Measurements from ENCODE around the gene KRT5.

Gene KRT5

DNA sequence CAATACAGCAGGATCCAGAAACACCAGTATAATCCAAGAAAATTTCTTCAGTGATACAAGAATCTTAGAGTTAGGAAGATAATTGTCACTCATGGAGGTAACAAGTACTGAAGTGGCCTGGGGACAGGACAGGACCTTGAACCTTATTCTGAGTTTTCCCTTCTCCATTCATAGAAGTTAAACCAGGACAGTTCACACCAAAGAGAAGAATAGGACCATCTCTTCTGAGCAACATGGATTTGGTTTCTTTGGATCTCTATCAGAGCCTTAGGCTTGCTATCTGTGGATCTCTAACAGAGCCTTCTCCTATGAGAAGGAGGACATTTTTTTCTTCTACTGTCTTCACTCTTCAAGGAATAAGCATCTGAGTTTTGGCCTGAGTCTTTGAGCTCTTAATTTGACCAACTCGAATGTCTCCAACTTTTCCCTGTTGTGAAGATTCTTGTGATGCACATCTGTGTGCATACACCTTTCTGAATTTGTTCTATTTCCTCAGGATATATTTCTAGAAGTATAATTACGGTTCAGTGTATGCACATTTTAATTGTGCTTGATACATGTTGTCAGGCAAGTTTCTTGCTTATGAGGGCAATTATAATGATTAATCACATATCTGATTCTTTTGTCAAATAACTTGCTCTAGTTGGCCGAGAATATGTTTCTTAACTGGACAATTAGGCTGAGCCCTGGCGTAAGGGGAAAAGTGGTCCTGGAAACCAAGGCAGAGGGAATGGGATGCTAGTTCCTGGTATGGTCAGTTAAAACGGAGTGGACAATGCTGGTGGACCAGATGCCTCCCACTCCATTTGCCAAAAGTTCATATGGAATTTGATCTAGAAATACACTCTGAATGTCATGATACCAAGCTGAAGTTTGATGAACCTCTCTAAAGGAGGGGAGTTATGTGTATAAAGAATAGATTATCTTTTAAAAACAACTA is 33.8 kb downstream of the KRT5 start:
- Histone ChIP-seq H3K9me3 (ENCODE audit: control insufficient read depth in 2 of 2, low read length in 2 of 2) (no peaks in the 10 kb centered on the region), H3K9ac (ENCODE audit: low read depth in 1 of 2, low read length in 2 of 2) (no peak overlapping the region), H3K27me3 (ENCODE audit: control insufficient read depth in 2 of 2, insufficient read depth in 2 of 2, low read length in 2 of 2) (no peaks in the 10 kb centered on the region), H3K4me1 (ENCODE audit: control insufficient read depth in 2 of 2, insufficient read depth in 2 of 2, low read length in 2 of 2) (no peaks in the 10 kb centered on the region), H3K27ac (ENCODE audit: low read depth in 2 of 2, low read length in 2 of 2) (no peak overlapping the region), H3K36me3 (ENCODE audit: control insufficient read depth in 2 of 2, insufficient read depth in 2 of 2, low read length in 2 of 2) (no peaks in the 10 kb centered on the region), H3K4me3 (ENCODE audit: low read length in 2 of 2) (no peak overlapping the region)

GRCh38 chr12:52480073-52480472 is 40.1 kb downstream of the KRT5 start:
- Histone ChIP-seq H3K4me1 (ENCODE audit: control insufficient read depth in 2 of 2, insufficient read depth in 2 of 2, low read length in 2 of 2) (no peaks in the 10 kb centered on the region), H3K4me3 (ENCODE audit: low read length in 2 of 2) (no peak overlapping the region), H3K9ac (ENCODE audit: low read depth in 1 of 2, low read length in 2 of 2) (no peak overlapping the region), H3K27me3 (ENCODE audit: control insufficient read depth in 2 of 2, insufficient read depth in 2 of 2, low read length in 2 of 2) (no peaks in the 10 kb centered on the region), H3K9me3 (ENCODE audit: control insufficient read depth in 2 of 2, low read length in 2 of 2) (no peaks in the 10 kb centered on the region), H3K27ac (ENCODE audit: low read depth in 2 of 2, low read length in 2 of 2) (no peak overlapping the region), H3K36me3 (ENCODE audit: control insufficient read depth in 2 of 2, insufficient read depth in 2 of 2, low read length in 2 of 2) (no peaks in the 10 kb centered on the region)

GRCh38 chr12:52477651-52478050 is 42.5 kb downstream of the KRT5 start:
- Histone ChIP-seq H3K36me3 (ENCODE audit: control insufficient read depth in 2 of 2, insufficient read depth in 2 of 2, low read length in 2 of 2) (no peaks in the 10 kb centered on the region), H3K9ac (ENCODE audit: low read depth in 1 of 2, low read length in 2 of 2) (no peak overlapping the region), H3K27me3 (ENCODE audit: control insufficient read depth in 2 of 2, insufficient read depth in 2 of 2, low read length in 2 of 2) (no peaks in the 10 kb centered on the region), H3K4me1 (ENCODE audit: control insufficient read depth in 2 of 2, insufficient read depth in 2 of 2, low read length in 2 of 2) (no peaks in the 10 kb centered on the region), H3K4me3 (ENCODE audit: low read length in 2 of 2) (no peak overlapping the region), H3K9me3 (ENCODE audit: control insufficient read depth in 2 of 2, low read length in 2 of 2) (no peaks in the 10 kb centered on the region), H3K27ac (ENCODE audit: low read depth in 2 of 2, low read length in 2 of 2) (no peak overlapping the region)

DNA sequence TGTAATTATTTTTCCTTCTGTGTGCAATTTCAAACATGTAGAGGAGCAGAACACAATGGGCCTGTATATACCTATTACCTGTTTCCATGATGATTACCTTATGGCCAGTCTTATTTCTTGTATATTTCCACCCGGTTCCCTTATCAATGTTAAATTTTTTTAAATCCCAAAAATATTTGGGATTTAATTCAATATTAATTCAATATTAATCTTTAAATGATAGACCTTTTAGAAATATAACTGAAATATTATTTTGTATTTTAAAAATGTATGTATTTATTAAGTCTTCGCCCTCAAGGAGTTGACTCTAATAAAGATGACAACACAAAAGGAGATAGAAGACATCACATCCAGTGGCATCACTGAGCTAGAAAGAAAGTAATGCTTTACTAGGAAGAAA is 46.0 kb downstream of the KRT5 start:
- H3K4me1 ChIP-seq (ENCODE audit: control insufficient read depth in 2 of 2, insufficient read depth in 2 of 2, low read length in 2 of 2): no peaks in the 10 kb centered on the region
- no peaks in the 10 kb centered on the region for H3K36me3 ChIP-seq (ENCODE audit: control insufficient read depth in 2 of 2, insufficient read depth in 2 of 2, low read length in 2 of 2)
- no peak overlapping the region for H3K27ac ChIP-seq (ENCODE audit: low read depth in 2 of 2, low read length in 2 of 2)
- no peaks in the 10 kb centered on the region for H3K9me3 ChIP-seq (ENCODE audit: control insufficient read depth in 2 of 2, low read length in 2 of 2)
- H3K9ac ChIP-seq (ENCODE audit: low read depth in 1 of 2, low read length in 2 of 2): no peak overlapping the region
- no peaks in the 10 kb centered on the region for H3K27me3 ChIP-seq (ENCODE audit: control insufficient read depth in 2 of 2, insufficient read depth in 2 of 2, low read length in 2 of 2)
- no peak overlapping the region for H3K4me3 ChIP-seq (ENCODE audit: low read length in 2 of 2)

GRCh38 chr12:52473768-52474167 is 46.4 kb downstream of the KRT5 start, which contains the start of gene KRT6C:
Gene KRT6C (minus strand): TSS chr12:52473805. CDS start chr12:52473737, 68 bp downstream.
- H3K4me3 ChIP-seq (ENCODE audit: low read length in 2 of 2): no peak within 1 kb of the TSS
- H3K27ac ChIP-seq (ENCODE audit: low read depth in 2 of 2, low read length in 2 of 2): no peak within 1 kb of the TSS
- no peaks in the 10 kb centered on the region for H3K4me1 ChIP-seq (ENCODE audit: control insufficient read depth in 2 of 2, insufficient read depth in 2 of 2, low read length in 2 of 2)
- no peak within 1 kb of the TSS for H3K9ac ChIP-seq (ENCODE audit: low read depth in 1 of 2, low read length in 2 of 2)
- no peaks in the 10 kb centered on the region for H3K27me3 ChIP-seq (ENCODE audit: control insufficient read depth in 2 of 2, insufficient read depth in 2 of 2, low read length in 2 of 2)
- H3K9me3 ChIP-seq (ENCODE audit: control insufficient read depth in 2 of 2, low read length in 2 of 2): no peaks in the 10 kb centered on the region
- H3K36me3 ChIP-seq (ENCODE audit: control insufficient read depth in 2 of 2, insufficient read depth in 2 of 2, low read length in 2 of 2): no peaks in the 10 kb centered on the region

- Histone ChIP-seq H3K4me3 (ENCODE audit: low read length in 2 of 2) (no peak overlapping the region), H3K4me1 (ENCODE audit: control insufficient read depth in 2 of 2, insufficient read depth in 2 of 2, low read length in 2 of 2) (no peaks in the 10 kb centered on the region), H3K27me3 (ENCODE audit: control insufficient read depth in 2 of 2, insufficient read depth in 2 of 2, low read length in 2 of 2) (peaks cover 0 to 2% of the 10 kb centered on the region in 2 donors)
Measured at GRCh38 chr12:52469853-52470252, 50.3 kb downstream of the KRT5 start.

DNA sequence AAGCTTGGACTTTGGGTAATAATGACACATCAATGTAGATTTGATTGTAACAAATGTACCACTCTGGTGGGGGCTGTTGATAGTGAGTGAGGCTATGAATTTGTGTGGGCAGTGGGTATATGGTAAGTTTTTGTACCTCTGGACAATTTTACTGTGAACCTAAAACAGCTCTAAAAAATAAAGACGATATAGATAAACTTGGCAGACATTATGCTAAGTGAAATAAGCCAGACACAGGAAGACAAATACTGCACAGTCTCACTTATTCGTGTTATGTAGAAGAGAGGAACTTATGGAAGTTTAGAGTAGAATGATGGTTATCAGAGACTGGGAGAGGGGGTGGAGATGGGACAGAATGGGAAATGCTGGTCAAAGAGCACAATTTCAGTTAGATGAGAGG is 55.3 kb downstream of the KRT5 start:
- Histone ChIP-seq H3K27me3 (ENCODE audit: control insufficient read depth in 2 of 2, insufficient read depth in 2 of 2, low read length in 2 of 2) (peaks cover 0 to 2% of the 10 kb centered on the region in 2 donors), H3K4me3 (ENCODE audit: low read length in 2 of 2) (no peak overlapping the region), H3K9me3 (ENCODE audit: control insufficient read depth in 2 of 2, low read length in 2 of 2) (no peaks in the 10 kb centered on the region), H3K9ac (ENCODE audit: low read depth in 1 of 2, low read length in 2 of 2) (no peak overlapping the region), H3K27ac (ENCODE audit: low read depth in 2 of 2, low read length in 2 of 2) (no peak overlapping the region), H3K36me3 (ENCODE audit: control insufficient read depth in 2 of 2, insufficient read depth in 2 of 2, low read length in 2 of 2) (no peaks in the 10 kb centered on the region), H3K4me1 (ENCODE audit: control insufficient read depth in 2 of 2, insufficient read depth in 2 of 2, low read length in 2 of 2) (peaks cover 0 to 3% of the 10 kb centered on the region in 2 donors)

More at GRCh38 chr12:52469853-52470252, 50.3 kb downstream of the KRT5 start:
- H3K9ac ChIP-seq (ENCODE audit: low read depth in 1 of 2, low read length in 2 of 2): no peak overlapping the region
- no peak overlapping the region for H3K27ac ChIP-seq (ENCODE audit: low read depth in 2 of 2, low read length in 2 of 2)
- no peaks in the 10 kb centered on the region for H3K36me3 ChIP-seq (ENCODE audit: control insufficient read depth in 2 of 2, insufficient read depth in 2 of 2, low read length in 2 of 2)
- no peaks in the 10 kb centered on the region for H3K9me3 ChIP-seq (ENCODE audit: control insufficient read depth in 2 of 2, low read length in 2 of 2)
